HG02852 (cell line): ENCODE results near the gene LMX1B.
"Not testable (repeated sequence)": the region's sequence is repeated elsewhere in the genome, so short reads cannot be mapped to it uniquely, and the experiment has no call there.

Experiments
- ATAC-seq: cut with Tn5 transposase; IDR thresholded peaks from one replicate; pipeline ENCODE4 v1.9.1; 2021; ENCODE audit warnings: mild to moderate bottlenecking, moderate library complexity; ENCODE audit not compliant: unreplicated experiment

The LMX1B gene

GRCh38 chr9:126652140-126652582 lies 38.4 kb downstream of the LMX1B start:
- no peak for ATAC-seq

- ATAC-seq, result no peak
These were observed 40.4 kb downstream of the LMX1B start for GRCh38 chr9:126654124-126654523.

- ATAC-seq, result not testable (repeated sequence)
These were observed 42.5 kb downstream of the LMX1B start for GRCh38 chr9:126656214-126656613.

GRCh38 chr9:126658201-126658825 lies 44.6 kb downstream of the LMX1B start:
- ATAC-seq, result no peak

GRCh38 chr9:126658956-126659555 lies 45.3 kb downstream of the LMX1B start:
- no peak for ATAC-seq

GRCh38 chr9:126661122-126661520 lies 47.4 kb downstream of the LMX1B start:
- ATAC-seq, result no peak

GRCh38 chr9:126661521-126662251 lies 48.0 kb downstream of the LMX1B start:
- ATAC-seq, result no peak

GRCh38 chr9:126663661-126664072 lies 49.9 kb downstream of the LMX1B start:
- no peak for ATAC-seq

GRCh38 chr9:126664900-126665643 lies 51.3 kb downstream of the LMX1B start:
- ATAC-seq, result no peak

- ATAC-seq, result no peak
These were observed 51.9 kb downstream of the LMX1B start for GRCh38 chr9:126665644-126666035.

- no peak for ATAC-seq
These were observed 52.6 kb downstream of the LMX1B start for GRCh38 chr9:126666155-126666803.

GRCh38 chr9:126667190-126668055 lies 53.7 kb downstream of the LMX1B start:
- ATAC-seq, result no peak

GRCh38 chr9:126668058-126668457 lies 54.3 kb downstream of the LMX1B start:
- ATAC-seq, result no peak

- no peak for ATAC-seq
These were observed 55.4 kb downstream of the LMX1B start for GRCh38 chr9:126669108-126669507.

GRCh38 chr9:126670270-126670669 lies 56.5 kb downstream of the LMX1B start:
- no peak for ATAC-seq

GRCh38 chr9:126671381-126671831 lies 57.7 kb downstream of the LMX1B start:
- ATAC-seq, result no peak

GRCh38 chr9:126671983-126672382 lies 58.3 kb downstream of the LMX1B start:
- no peak for ATAC-seq

- ATAC-seq, result no peak
These were observed 59.0 kb downstream of the LMX1B start for GRCh38 chr9:126672634-126673284.

GRCh38 chr9:126673689-126674364 lies 60.1 kb downstream of the LMX1B start:
- ATAC-seq, result no peak
